Measurements from ENCODE around the gene MS4A4E.
"Not testable (repeated sequence)": the region's sequence is repeated elsewhere in the genome, so short reads cannot be mapped to it uniquely, and the experiment has no call there.

MS4A4E gene

GRCh38 chr11:60204922-60205321 lies 38.0 kb downstream of the MS4A4E start:
- H3K4me3 ChIP-seq (ENCODE audit: low read depth, low read length), result no peak overlapping the region
- DNase-seq (ENCODE audit: low read depth), result peak; percentile 45
- TF ChIP-seq MAX (IDR thresholded peaks at IDR 0.05; ENCODE audit: low read depth, low read length), result no peak
- no peak for TF ChIP-seq POLR2A (IDR thresholded peaks at IDR 0.05; ENCODE audit: extremely low read depth, insufficient read length)

GRCh38 chr11:60201334-60201733 lies 41.6 kb downstream of the MS4A4E start:
- not testable (repeated sequence) for H3K4me3 ChIP-seq (ENCODE audit: low read depth, low read length); DNase-seq (ENCODE audit: low read depth)

- no peak overlapping the region for H3K4me3 ChIP-seq (ENCODE audit: low read depth, low read length)
- TF ChIP-seq MAX (IDR thresholded peaks at IDR 0.05; ENCODE audit: low read depth, low read length), result no peak
- TF ChIP-seq MYC (IDR thresholded peaks at IDR 0.05; ENCODE audit: low read depth, low read length), result no peak
- TF ChIP-seq CTCF (IDR thresholded peaks at IDR 0.05; ENCODE audit: low read depth, low read length), result no peak
- TF ChIP-seq POLR2A (IDR thresholded peaks at IDR 0.05; ENCODE audit: extremely low read depth, insufficient read length), result no peak
- DNase-seq (ENCODE audit: low read depth), result no peak
Observed at GRCh38 chr11:60197442-60197841, 45.5 kb downstream of the MS4A4E start.

GRCh38 chr11:60195923-60196368 lies 47.0 kb downstream of the MS4A4E start:
- DNase-seq (ENCODE audit: low read depth), result no peak
- no peak overlapping the region for H3K4me3 ChIP-seq (ENCODE audit: low read depth, low read length)
- no peak for TF ChIP-seq CTCF (IDR thresholded peaks at IDR 0.05; ENCODE audit: low read depth, low read length)
- no peak for TF ChIP-seq MYC (IDR thresholded peaks at IDR 0.05; ENCODE audit: low read depth, low read length)
- TF ChIP-seq MAX (IDR thresholded peaks at IDR 0.05; ENCODE audit: low read depth, low read length), result no peak
- no peak for TF ChIP-seq POLR2A (IDR thresholded peaks at IDR 0.05; ENCODE audit: extremely low read depth, insufficient read length)

GRCh38 chr11:60194511-60194910 lies 48.4 kb downstream of the MS4A4E start:
- peak; percentile 36 for DNase-seq (ENCODE audit: low read depth)
- no peak for TF ChIP-seq MAX (IDR thresholded peaks at IDR 0.05; ENCODE audit: low read depth, low read length)
- TF ChIP-seq CTCF (IDR thresholded peaks at IDR 0.05; ENCODE audit: low read depth, low read length), result no peak
- TF ChIP-seq POLR2A (IDR thresholded peaks at IDR 0.05; ENCODE audit: extremely low read depth, insufficient read length), result no peak
- no peak for TF ChIP-seq MYC (IDR thresholded peaks at IDR 0.05; ENCODE audit: low read depth, low read length)
- no peak overlapping the region for H3K4me3 ChIP-seq (ENCODE audit: low read depth, low read length)

- DNase-seq (ENCODE audit: low read depth), result peak; percentile 90
- TF ChIP-seq CTCF (IDR thresholded peaks at IDR 0.05; ENCODE audit: low read depth, low read length) (peak; percentile 97), MYC (IDR thresholded peaks at IDR 0.05; ENCODE audit: low read depth, low read length) (no peak)
Observed at GRCh38 chr11:60193687-60194433, 49.1 kb downstream of the MS4A4E start.

GRCh38 chr11:60192564-60192963 lies 50.4 kb downstream of the MS4A4E start:
- not testable (repeated sequence) for DNase-seq (ENCODE audit: low read depth); H3K4me3 ChIP-seq (ENCODE audit: low read depth, low read length)

More at GRCh38 chr11:60193687-60194433, 49.1 kb downstream of the MS4A4E start:
- no peak overlapping the region for H3K4me3 ChIP-seq (ENCODE audit: low read depth, low read length)

- peak; percentile 84 for DNase-seq (ENCODE audit: low read depth)
- H3K4me3 ChIP-seq (ENCODE audit: low read depth, low read length), result not testable (repeated sequence)
Observed at GRCh38 chr11:60188481-60188880, 54.5 kb downstream of the MS4A4E start.

- not testable (repeated sequence) for H3K4me3 ChIP-seq (ENCODE audit: low read depth, low read length); DNase-seq (ENCODE audit: low read depth)
Observed at GRCh38 chr11:60186128-60186527, 56.8 kb downstream of the MS4A4E start.

GRCh38 chr11:60185512-60185827 lies 57.5 kb downstream of the MS4A4E start:
- H3K4me3 ChIP-seq (ENCODE audit: low read depth, low read length); DNase-seq (ENCODE audit: low read depth): not testable (repeated sequence)
